Measurements from ENCODE around the gene SNORC. TPM values are rescaled to one million over a fixed set of nuclear protein-coding genes. Genes with fewer than 3 reads are reported as not detected.

The SNORC gene
- total and polyA plus RNA-seq, 10 of the 15 experiments (the other 5 are each of a cell fraction or from before 2014, with no cell fraction given), result 0.04 to 0.74 (median 0.45) TPM; not detected in 4

DNA sequence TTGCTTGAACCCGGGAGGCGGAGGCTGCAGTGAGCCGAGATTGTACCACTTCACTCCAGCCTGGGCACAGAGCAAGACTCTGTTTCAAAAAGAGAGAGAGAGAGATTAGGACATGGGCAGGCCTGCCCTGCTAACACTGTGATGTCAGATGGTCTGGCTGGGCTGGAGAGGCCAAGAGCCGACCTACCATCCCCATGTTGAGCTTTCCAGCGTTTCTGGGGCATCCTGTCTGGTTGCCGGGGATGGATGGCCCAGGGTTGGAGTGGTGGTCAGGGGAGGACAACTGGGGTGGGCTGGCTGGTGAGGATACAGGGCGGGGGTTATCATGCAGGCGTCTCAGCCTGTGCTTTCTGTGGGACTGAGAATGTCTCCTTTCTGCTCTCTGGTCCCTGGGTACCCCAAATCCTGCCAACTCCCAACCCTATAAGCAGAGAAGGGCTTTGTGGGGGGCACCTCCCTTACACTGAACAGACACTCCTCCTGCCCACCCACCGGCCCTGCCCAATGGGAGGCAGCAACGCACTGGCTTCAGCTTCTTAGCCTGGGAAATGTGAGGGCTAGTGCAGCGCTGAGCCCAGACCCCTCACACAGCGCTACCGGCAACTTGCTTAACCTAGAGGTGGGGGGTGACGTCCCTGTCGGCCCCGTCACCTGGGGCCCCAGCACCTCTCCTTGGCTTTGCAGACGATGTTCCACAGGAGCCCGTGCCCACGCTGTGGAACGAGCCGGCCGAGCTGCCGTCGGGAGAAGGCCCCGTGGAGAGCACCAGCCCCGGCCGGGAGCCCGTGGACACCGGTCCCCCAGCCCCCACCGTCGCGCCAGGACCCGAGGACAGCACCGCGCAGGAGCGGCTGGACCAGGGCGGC is 5.4 kb downstream of the SNORC start:
- H3K36me3 ChIP-seq (ENCODE audit: control insufficient read depth in 2 of 2, insufficient read depth in 2 of 2, low read length in 1 of 2), result no peaks in the 10 kb centered on the region; a peak in 1 of 4 replicates
- POLR2A ChIA-PET, result no interaction called here
- no TSS peak for BruUV-seq (replicated peaks)
- H3K9me3 ChIP-seq (replicated peaks; ENCODE audit: control insufficient read depth, insufficient read depth, low read length), result no peaks in the 10 kb centered on the region
- ATAC-seq, result no peak; the same call in 2 of the 3 replicates
- 0 out of 2 replicates have a peak overlapping the region, but pooled peaks have one; percentile 3 for H3K4me2 ChIP-seq (ENCODE audit: control insufficient read depth, insufficient read depth)
- no peaks in the 10 kb centered on the region; a peak in 1 of 4 replicates for H3K27me3 ChIP-seq (replicated peaks in 1 of 2; ENCODE audit: control insufficient read depth in 2 of 2, insufficient read depth in 2 of 2, low read length in 1 of 2)
- in situ Hi-C loops (cut with MboI), result no loop called here
- intact Hi-C loops (cut with micrococcal nuclease; ENCODE audit: unreplicated experiment), result no loop called here
- RAD21 ChIA-PET (ENCODE audit: unreplicated experiment), result no interaction called here
- 38% methylated on average over 24 of the region's 37 CpGs for WGBS (ENCODE audit: insufficient coverage, insufficient replicate concordance, low lambda C conversion rate, missing lambda C conversion rate)
- H3K4me1 ChIP-seq (ENCODE audit: control insufficient read depth, insufficient read depth, low read length), result no peaks in the 10 kb centered on the region
- H3K79me2 ChIP-seq (ENCODE audit: control insufficient read depth, insufficient read depth, low read length), result no peaks in the 10 kb centered on the region
- CTCF ChIA-PET, result no interaction called here
- no peak for FAIRE-seq
- no peak for DNase-seq (ENCODE audit: low read depth, low spot score)
- H3K4me3 ChIP-seq, result peak overlapping the region; percentile 36; the same call in 1 of the 2 replicates
- SMC1A ChIA-PET (ENCODE audit: uncharacterized antibody, unreplicated experiment), result no interaction called here
- H2AFZ ChIP-seq (ENCODE audit: control insufficient read depth, low read depth, low read length), result no peak overlapping the region
- H4K20me1 ChIP-seq (ENCODE audit: control insufficient read depth, insufficient read depth), result no peaks in the 10 kb centered on the region
- H3K9ac ChIP-seq (ENCODE audit: control insufficient read depth, insufficient read depth, low read length), result no peak overlapping the region
- TF ChIP-seq ELK1 (IDR thresholded peaks at IDR 0.05; ENCODE audit: low read depth, low read length), result no peak
- no peak for TF ChIP-seq KDM1A (IDR thresholded peaks at IDR 0.05; ENCODE audit: borderline replicate concordance)
- no peak for TF ChIP-seq CHD2 (IDR thresholded peaks at IDR 0.05; ENCODE audit: borderline replicate concordance, low read depth, low read length)
- no peak for TF ChIP-seq ZNF384 (IDR thresholded peaks at IDR 0.05; ENCODE audit: borderline replicate concordance, low read depth, low read length)
- TF ChIP-seq IRF4 (IDR thresholded peaks at IDR 0.05; ENCODE audit: low read depth, low read length), result no peak
- no peak for TF ChIP-seq TAF1 (IDR thresholded peaks at IDR 0.05; ENCODE audit: borderline replicate concordance, low read depth, low read length)
- TF ChIP-seq CBFB (IDR thresholded peaks at IDR 0.05; ENCODE audit: low read depth), result no peak
- no peak overlapping the region for H3K27ac ChIP-seq (ENCODE audit: control insufficient read depth, insufficient read depth)

Measured in GM12878 (cell line).